Lung (tissue), 12 donors: ENCODE data around the gene PRR7. TPM values are rescaled to one million over a fixed set of nuclear protein-coding genes. Genes with fewer than 3 reads are reported as not detected.

ENCODE experiments used
- ATAC-seq: fragments of 200-7000 bp; cut with Tn5 transposase; one replicate; pipeline ENCODE4 v1.9.1; 2020; ENCODE audit warnings: moderate number of reproducible peaks; ENCODE audit not compliant: insufficient read depth, low FRiP score
- DNase-seq, 3 donors: peaks; one replicate each; pipeline ENCODE4 v3.0.0-alpha.2; 2013 to 2017
- H3K27ac ChIP-seq, 2 donors: one replicate each; pipeline ENCODE4 v1.5.1; 2013; ENCODE audit warnings: mild to moderate bottlenecking in 2 of 2, moderate library complexity in 2 of 2, control low read depth in 1 of 2, inconsistent platforms in 1 of 2, low read depth in 1 of 2, low read length in 1 of 2
- H3K27me3 ChIP-seq, 3 donors: one replicate each; pipeline ENCODE4 v1.5.1; 2013; ENCODE audit warnings: low read length in 2 of 3; ENCODE audit not compliant: control insufficient read depth in 3 of 3, insufficient read depth in 3 of 3
- H3K36me3 ChIP-seq, 4 donors: one replicate each; pipeline ENCODE4 v1.5.1; 2013; ENCODE audit warnings: low read length in 4 of 4, mild to moderate bottlenecking in 1 of 4, moderate library complexity in 1 of 4; ENCODE audit not compliant: control insufficient read depth in 4 of 4, insufficient read depth in 4 of 4
- H3K4me1 ChIP-seq, 5 donors: one replicate each; pipeline ENCODE4 v1.5.1; 2013; ENCODE audit warnings: low read length in 5 of 5, mild to moderate bottlenecking in 2 of 5, moderate library complexity in 1 of 5; ENCODE audit not compliant: control insufficient read depth in 5 of 5, insufficient read depth in 5 of 5
- H3K4me3 ChIP-seq: one replicate; pipeline ENCODE4 v1.5.1; 2013; ENCODE audit warnings: mild to moderate bottlenecking, control low read depth, moderate library complexity
- H3K9ac ChIP-seq, 2 donors: one replicate each; pipeline ENCODE4 v1.5.1; 2013; ENCODE audit warnings: low read length in 2 of 2, control low read depth in 1 of 2; ENCODE audit not compliant: insufficient read depth in 1 of 2
- H3K9me3 ChIP-seq, 4 donors: one replicate each; pipeline ENCODE4 v1.5.1; 2013; ENCODE audit warnings: low read length in 3 of 4, mild to moderate bottlenecking in 1 of 4, moderate library complexity in 1 of 4; ENCODE audit not compliant: control insufficient read depth in 4 of 4, insufficient read depth in 3 of 4
- WGBS, 2 donors: extraction: QIAGEN DNeasy Blood & Tissue Kit; methylation state at CpG; one replicate each; pipeline ENCODE4 v1.1.7; 2013; 5-methylcytosine and 5-hydroxymethylcytosine counted together
- polyA plus RNA-seq, 2 donors: library from polyadenylated mRNA; stranded (reverse); fragments of 200-250 nt; gene quantifications; one replicate each; pipeline ENCODE4 v1.2.1, GENCODE V29; 2013
- total RNA-seq, 2 donors: library from RNA; depleted of rRNA in 1 of 2; stranded (reverse); fragments of >200 nt in 1 of 2; gene quantifications; one replicate each; pipeline ENCODE4 v1.2.1, GENCODE V29; 2014 to 2021
- TF ChIP-seq, protein P1 (sequence below): IDR thresholded peaks from 2 replicates; pipeline ENCODE4 v1.5.1; 2012; ENCODE audit warnings: mild to moderate bottlenecking; ENCODE audit errors: control extremely low read depth, extremely low read depth
- donor health status: control.
- donor health status: control.
- donor health status: Bipolar disorder and iron deficiency.
- donor health status: healthy.
- donor health status: DM: yes; HTN: yes; CAD: no.

The PRR7 gene
- total and polyA plus RNA-seq, 4 donors: 1.9 to 7.2 (median 4.0) TPM

DNA sequence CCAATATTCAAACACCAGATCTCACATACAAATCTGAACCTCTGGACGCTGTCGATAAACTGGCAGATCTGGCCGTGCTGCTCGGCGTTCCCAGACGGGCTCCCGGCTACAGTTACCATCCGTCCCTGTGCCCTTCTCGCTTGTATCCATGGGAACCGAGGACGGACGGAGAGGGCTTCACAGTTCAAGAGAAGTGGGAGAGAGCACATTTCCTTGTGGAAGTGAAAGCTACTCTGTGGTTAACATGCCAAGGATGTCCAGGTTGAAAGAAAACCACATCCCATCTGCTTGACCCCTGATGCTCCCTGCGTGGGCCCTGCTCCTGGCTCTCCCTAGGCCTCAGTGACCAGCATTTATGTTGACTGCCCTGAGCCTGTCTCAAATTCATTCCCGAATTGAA is 33.2 kb downstream of the PRR7 start:
- ATAC-seq: no peak
- Histone ChIP-seq H3K27ac (peak overlapping the region in 1 of 2 donors; percentile 51), H3K4me1 (peaks cover 3 to 22% (median 9%) of the 10 kb centered on the region in 5 donors), H3K27me3 (no peaks in the 10 kb centered on the region), H3K4me3 (no peak overlapping the region), H3K36me3 (peaks cover 0 to 25% (median 6%) of the 10 kb centered on the region in 4 donors), H3K9ac (peak overlapping the region in 1 of 2 donors; percentile 35), H3K9me3 (no peaks in the 10 kb centered on the region)
- TF ChIP-seq, protein P1, sequence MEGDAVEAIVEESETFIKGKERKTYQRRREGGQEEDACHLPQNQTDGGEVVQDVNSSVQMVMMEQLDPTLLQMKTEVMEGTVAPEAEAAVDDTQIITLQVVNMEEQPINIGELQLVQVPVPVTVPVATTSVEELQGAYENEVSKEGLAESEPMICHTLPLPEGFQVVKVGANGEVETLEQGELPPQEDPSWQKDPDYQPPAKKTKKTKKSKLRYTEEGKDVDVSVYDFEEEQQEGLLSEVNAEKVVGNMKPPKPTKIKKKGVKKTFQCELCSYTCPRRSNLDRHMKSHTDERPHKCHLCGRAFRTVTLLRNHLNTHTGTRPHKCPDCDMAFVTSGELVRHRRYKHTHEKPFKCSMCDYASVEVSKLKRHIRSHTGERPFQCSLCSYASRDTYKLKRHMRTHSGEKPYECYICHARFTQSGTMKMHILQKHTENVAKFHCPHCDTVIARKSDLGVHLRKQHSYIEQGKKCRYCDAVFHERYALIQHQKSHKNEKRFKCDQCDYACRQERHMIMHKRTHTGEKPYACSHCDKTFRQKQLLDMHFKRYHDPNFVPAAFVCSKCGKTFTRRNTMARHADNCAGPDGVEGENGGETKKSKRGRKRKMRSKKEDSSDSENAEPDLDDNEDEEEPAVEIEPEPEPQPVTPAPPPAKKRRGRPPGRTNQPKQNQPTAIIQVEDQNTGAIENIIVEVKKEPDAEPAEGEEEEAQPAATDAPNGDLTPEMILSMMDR: no peak
- peak in 2 of 3 donors; percentile 46 to 56 for DNase-seq
- 60 to 64% methylated on average over 14 of the region's 14 CpGs for WGBS, 2 donors

DNA sequence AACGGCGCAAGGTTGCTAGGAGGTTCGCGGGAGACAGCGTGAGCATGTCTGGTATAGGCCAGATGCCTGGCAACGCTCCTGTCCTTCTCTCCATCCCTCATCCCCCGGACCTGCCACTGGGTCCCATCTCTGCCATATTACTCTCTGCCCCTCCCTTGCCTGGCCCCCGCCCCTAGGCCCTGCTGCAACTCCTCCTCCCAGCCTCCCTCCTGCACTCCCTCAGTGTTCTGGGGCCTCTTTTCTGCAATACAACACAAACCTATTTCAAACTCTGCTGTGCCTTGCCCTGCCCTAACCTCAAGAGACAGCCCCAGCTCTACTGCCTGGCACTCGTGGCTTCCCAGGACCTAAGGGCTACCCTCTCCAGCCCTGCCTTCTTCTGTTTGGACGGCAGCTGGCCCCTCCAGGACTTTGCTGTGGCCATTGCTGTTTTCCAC is 35.8 kb downstream of the PRR7 start:
- TF ChIP-seq, protein P1: no peak
- 92 to 94% methylated on average over 10 of the region's 10 CpGs for WGBS, 2 donors
- no peak overlapping the region for H3K9ac ChIP-seq
- H3K9me3 ChIP-seq: peaks cover 0 to 3% (median 0%) of the 10 kb centered on the region in 4 donors
- H3K27me3 ChIP-seq: no peaks in the 10 kb centered on the region
- ATAC-seq: no peak
- no peak overlapping the region for H3K4me3 ChIP-seq
- peaks cover 3 to 16% (median 9%) of the 10 kb centered on the region in 5 donors for H3K4me1 ChIP-seq
- no peak for DNase-seq
- no peak overlapping the region for H3K27ac ChIP-seq
- peaks cover 0 to 33% (median 14%) of the 10 kb centered on the region in 4 donors for H3K36me3 ChIP-seq

DNA sequence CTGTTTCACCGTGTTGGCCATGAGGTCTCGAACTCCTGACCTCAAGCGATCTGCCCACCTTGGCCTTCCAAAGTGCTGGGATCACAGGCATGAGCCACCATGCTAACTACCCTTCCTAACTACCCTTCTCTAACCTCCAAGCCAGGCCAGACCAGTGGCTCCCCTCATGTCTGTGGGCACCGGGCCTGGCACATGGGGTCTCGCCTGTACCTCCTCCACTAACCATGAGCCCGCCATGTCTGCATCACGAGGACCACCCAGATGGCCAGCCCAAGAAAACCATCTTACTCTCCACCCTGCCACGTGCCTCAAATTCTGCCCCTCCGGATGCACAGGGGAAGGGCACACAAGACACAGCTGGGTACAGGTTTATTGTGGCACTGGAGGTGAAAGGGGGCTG is 36.4 kb downstream of the PRR7 start:
- H3K4me3 ChIP-seq: no peak overlapping the region
- ATAC-seq (no peak), DNase-seq (no peak)
- 96 to 98% methylated on average over 9 of the region's 9 CpGs for WGBS, 2 donors
- no peaks in the 10 kb centered on the region for H3K27me3 ChIP-seq
- no peak overlapping the region for H3K9ac ChIP-seq
- no peak overlapping the region for H3K27ac ChIP-seq
- H3K9me3 ChIP-seq: peaks cover 0 to 3% (median 0%) of the 10 kb centered on the region in 4 donors
- peaks cover 3 to 16% (median 9%) of the 10 kb centered on the region in 5 donors for H3K4me1 ChIP-seq
- peaks cover 0 to 39% (median 17%) of the 10 kb centered on the region in 4 donors for H3K36me3 ChIP-seq
- TF ChIP-seq, protein P1: no peak
